ENCODE measurements around the gene HDAC4.

HDAC4 gene

DNA sequence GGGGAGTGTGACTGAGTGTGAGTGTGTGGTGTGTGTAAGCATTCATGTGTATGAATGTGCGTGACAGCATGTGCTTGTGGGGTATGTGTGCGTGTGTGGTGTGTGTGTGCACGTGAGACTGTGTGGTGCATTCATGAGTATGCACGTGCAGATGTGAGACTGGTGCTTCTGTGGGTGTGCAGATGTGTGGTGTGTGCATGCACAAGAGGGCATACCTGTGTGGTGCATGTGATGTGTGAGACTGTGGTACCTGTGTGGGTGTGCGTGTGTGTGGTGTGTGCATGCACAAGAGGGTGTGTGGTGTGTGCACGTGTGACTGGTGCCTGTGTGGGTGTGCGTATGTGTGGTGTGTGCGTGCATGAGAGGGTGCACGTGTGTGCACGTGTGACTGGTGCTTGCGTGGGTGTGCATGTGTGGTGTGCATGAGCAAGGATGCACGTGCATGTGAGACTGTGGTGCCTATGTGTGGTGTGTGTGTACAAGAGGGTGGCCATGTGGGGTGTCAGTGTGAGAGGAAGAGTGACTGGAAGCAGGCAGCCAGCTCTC is 339.6 kb downstream of the HDAC4 start:
- no peak for DNase-seq

DNA sequence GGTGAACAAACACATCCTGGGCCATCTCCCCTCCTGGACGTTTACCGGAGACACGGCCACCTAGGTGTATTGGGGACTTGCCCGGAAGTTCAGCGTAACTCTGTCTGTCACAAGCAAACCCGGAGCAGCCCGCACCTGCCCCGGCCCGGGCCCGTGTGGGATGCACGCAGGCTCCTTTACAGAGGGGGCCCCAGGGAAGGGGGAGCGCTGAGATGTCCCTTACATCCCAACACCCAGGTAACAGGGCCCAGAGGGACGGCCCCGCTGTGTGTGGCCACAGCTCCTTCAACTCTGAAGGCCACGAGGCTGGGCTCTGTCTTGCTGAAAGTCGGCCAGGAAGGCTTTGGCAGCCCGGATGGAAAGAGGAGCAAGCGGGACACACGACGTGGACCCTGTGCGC is 340.1 kb downstream of the HDAC4 start:
- DNase-seq = no peak

DNA sequence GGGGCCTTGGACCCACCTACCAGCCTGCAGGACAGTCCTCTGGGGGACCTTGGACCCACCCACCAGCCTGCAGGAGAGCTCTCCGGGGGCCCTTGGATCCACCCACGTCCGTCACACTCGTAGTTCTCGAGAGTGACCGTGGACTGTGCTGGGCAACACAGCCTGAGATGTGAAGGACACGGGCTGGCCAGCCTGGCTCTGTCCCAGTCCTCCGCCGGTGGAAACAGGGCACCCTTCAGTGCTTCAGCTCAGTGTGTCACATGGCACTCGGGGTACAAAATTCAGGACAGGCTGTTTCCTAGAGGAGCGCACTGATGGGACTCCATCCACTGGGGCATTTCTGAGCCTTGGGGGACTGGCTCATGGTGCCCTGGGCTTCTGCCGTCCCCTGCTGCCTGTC is 341.0 kb downstream of the HDAC4 start:
- DNase-seq = peak in 2 of 56 donors; percentile 6 to 7

DNA sequence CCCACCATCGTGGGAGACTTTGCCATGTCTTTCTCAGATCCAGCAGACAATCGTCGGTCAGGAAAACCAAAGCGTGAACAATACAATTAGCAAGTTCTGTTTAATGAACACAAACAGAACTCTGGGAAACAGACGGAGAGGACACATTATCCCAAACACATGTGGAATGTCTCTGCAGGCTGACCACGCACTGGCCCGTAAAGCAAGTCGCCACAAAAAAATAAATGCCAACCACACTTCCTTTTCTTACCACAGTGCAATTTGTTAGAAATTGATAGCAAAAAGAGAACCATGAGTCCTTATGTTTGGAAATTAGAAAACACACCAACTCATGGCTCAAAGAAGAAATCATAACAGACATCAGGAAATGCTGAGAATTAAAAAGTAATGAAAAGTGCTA is 342.1 kb downstream of the HDAC4 start:
- no peak for DNase-seq

DNA sequence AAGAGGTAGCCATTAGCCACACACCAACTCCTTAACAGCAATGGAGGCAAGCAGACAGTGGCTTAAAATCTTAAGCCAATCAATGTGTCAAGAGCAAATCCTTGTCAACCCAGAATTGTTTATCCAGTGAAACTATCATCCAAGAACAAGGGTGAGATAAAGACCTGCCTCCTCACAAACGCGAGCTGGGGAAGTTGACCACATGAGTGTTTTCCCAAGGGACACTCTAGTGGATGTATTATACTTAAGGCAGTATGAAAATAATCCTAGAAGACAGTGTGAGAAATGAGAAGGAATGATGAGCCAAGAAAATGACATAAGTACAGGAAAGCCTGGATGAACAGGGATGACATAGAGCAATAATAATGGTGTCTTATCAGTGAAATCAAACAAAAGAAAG is 343.3 kb downstream of the HDAC4 start:
- DNase-seq = no peak

DNA sequence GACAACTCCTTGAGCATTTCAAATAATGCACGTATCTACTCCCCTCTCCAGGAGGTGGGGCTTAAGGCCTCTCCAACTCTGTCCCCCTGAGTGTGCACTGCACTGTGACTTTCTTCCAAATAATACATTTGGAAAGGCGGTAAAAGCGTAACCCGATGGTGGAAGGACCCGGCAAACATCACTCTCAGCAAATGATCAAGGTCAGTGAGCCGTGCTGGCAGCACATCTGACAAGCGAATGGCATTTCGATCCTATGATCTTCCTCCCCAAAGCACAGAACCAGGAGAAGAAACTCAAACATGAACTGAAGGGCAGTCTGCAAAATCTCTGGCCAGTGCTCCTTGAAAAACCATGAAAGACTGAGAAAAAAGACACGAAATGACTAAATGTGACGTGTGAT is 344.2 kb downstream of the HDAC4 start:
- DNase-seq = no peak

DNA sequence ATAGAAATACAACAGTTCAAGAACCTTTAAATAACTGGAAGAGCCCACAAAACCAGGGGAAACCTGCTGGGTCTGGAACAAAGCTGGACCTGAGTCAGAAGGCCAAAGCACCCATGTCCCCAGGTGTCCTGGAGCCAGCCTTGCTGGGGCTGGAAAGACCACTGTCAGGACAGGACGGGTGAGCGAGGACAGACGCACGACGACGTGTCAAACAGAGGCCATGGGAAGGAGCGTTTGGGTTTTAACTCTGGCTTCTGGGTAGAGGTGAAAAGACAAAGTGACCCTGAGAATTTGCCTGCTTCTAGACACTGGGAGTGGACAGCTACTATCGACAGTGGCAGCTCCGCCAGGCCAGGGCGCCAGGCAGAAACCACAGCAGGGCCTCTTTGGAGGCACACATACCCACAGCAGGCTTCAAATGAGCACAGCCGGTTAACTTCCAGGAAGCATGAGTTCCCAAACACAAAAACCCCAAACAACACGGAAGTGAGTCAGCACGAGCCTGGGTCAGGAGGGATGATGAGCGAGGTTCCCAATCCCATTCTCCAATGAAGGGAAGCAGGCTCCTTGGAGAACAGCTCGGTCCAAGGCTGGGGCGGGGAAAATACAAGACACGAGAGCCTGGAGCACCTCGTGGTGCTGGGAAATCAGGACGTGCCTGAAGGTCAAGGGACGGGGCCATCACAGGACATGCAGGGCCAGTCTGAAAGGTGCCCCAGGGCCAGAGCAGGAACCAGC is 344.9 kb downstream of the HDAC4 start:
- no peak for DNase-seq

DNA sequence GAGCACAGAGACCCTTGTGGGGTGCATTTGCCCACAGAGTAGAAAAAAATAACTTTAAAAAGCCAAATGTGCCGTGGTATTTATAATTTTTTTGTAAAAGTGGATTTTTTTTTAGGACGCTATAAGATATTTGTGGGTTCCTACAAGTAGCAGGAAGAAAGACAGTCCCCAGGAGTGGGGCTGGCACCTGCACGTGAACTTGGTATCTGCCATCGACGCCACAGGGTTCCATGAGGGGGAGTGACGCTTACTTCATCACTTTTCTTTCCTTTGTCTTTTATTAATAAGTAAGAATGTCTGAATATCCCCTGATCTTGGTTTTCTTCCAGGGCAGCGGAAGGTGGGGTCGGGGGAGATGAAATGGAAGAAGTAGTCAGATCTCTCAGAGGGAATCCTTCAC is 345.9 kb downstream of the HDAC4 start:
- no peak for DNase-seq

DNA sequence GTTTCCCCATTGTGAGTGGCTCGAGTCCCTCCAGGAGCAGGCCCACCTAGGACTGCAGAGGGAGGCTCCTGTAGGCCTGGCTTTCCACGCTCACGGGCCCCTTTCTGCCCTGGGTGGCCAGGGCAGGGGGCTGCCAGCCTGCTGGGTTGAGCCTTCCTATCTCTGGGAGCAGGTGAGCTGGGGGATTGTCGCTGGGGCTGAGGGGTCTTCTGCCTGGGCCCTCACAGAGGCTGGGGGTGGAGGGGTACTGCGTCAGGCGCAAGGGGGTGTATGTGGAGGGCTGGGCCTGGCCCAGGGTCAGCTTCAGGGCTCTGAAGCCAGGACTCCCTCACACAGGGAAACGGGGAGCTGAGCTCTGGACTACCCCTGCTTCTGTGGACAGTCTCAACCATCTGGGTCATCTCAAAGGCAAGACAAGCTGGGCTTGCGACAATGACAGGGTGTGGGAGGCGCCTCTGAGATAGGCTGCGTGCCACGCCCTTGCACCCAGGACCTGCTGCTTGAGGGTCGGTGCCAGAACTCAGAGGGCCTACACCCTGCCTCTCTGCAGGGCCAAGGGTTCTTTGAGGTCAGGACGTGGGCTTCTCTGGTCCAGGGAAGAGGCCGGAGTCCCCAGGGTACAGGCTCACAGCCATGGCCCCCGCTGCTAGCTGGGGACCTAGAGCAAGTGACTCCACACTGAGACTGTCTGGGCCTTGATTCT is 346.9 kb downstream of the HDAC4 start:
- DNase-seq = no peak

DNA sequence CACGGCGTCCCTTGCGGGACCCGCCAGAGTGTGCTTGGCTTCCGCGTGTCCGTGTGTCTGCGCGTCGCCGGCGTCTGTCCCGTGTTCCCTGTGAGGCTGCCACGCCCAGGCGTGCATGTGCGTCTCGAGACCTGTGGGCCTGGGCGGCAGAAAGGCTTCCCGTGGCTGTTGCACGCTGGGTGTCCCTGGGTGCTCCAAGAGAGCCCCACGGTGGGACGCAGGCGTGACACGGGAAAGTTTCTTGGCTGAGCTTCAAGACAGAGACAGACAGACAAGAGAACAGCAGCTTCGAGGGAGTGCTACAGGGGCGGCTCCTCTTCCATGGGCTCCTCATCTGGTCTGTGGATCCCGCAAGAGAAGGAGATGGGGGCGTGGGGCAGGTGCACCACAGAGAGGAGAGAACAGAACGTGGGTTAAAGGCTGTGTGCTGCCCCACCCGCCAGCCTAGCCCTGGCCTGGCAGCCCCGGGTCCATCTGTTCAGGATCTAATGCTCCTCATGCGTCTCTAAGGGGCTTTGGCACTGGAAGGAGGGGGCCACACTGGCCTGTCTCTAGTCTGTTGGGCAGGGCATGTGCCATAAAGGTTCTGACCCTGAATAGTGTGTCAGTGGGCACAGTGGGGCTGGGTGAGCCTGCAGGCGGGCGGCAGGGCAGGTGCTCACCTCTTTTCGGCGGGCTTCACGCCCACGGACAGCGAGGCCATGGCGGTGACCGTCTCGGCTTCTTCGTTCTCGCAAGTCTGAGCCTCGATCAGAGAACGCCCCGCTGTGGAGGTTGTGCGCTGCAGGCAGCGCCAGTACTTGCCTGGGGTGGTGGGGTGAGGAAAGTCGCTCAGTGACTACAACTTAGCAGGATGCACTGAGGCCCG is 347.8 kb downstream of the HDAC4 start:
- DNase-seq = no peak

DNA sequence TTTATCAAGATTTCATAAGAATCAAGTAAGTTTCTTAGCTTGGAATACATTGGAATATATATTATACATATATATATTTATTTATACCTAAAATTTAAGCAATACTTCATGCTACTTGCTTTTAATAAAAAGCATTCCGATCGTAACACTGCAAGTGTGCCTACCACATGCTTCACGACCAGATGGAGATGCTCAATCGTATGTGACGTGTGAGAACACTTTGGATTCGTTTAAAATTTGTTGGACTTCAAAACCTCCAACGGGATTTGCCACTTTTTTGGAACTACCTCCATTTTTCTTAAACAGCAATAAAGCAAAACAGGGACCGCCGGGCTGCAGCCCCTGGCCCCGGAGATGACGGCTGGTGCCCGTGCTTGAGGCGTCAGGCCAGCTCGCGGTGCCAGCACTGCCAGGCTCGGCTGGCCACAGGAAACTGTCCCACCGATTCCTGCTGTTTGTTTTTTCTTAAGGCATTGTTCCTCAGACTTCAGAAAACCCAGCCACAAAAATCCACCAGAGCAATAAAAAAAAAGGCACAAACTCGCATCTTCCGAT is 348.9 kb downstream of the HDAC4 start:
- DNase-seq = no peak

DNA sequence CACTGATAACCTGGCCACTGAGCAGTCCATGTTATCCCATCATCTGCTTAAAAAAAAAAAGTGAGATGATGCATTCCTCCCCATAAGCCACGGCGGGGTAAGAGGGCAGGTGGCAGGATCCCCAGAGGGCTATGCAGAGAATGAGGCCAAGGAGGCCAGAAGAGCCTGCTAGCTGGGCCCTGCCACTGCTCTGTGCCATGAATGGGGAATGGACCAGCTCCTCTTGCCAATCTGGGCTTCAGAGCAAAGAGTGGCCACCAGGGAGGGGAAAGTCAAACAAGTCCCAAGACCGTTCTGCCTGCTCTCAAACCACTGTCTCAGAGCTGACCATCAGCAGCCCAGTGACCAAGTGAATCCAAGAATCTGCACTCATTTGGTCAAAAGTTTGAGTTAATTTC is 350.6 kb downstream of the HDAC4 start:
- no peak for DNase-seq

DNA sequence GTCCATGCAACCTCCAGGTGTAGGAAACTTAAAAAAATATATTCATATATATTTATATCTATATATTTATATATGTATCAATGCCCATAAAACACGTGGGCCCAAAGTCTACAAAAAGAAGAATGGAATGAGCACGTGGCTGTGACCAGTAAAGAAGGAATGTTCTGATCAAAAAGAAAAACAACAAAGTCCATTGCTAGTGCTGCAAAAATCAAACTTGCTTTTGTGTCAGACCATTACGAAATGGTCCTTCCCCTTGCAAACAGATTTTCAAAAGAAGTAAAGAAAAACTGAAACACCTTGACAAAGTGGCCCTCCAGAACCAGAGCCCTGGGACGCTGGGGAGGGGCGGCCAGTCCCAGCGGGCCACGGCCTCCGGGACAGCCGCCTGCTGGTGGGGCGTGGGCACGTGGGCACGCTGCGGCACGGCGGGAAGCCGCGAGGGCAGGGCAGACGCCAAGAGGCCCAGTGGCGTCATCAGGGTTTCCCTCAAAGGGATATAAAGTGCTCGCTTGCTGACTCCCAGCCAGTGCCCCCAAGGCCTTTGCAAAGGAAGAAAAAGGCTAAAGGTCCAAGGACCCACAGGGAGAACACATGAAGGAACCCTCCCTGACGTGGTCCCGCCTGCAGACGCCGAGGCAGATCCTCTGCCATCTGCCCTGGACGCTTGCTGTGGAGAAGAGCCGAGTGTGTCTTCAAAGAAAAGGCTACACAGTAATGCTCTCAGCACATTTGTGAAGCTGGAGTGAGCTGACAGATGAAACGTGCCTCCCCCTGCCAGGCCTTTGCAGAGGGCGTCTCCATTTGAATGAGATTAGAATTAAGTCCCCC is 351.2 kb downstream of the HDAC4 start:
- DNase-seq = no peak

DNA sequence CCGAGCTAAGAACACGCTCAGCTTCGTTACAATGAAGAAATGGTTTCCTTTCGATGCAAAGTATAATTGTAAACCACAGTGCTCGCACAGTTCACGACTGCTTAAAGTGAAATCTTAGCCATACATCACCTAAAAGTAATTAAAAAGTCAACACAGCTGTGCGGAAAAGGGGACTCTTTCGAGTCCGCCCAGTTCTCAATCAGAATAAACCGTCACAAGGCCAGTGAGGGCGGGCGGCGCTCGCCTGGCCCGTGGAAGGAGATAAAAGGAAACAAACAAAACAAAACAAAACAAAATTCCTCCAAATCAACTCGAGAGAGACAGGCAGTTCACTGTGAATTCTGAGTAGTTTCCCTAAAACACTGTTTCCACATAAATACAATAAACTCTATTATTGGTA is 352.1 kb downstream of the HDAC4 start:
- DNase-seq = no peak

DNA sequence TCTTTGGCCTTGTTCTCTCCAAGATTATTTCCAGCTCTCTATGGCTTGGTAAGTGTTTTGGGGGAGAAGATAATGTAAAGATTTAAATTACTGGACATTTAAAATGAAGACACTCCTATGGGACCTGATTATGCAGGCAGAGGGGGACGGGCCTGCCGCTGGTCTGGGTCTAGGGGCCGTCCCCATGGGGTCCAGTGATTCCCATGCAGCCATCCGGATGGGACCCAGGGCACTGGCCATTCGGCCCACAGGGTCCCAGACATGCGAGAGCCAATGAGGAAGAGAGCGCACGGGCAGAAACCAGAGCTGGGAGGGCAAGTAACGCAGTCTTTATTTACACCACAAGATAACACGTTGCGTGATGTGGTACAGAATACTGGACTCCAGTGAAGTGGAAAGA is 353.0 kb downstream of the HDAC4 start:
- no peak for DNase-seq

DNA sequence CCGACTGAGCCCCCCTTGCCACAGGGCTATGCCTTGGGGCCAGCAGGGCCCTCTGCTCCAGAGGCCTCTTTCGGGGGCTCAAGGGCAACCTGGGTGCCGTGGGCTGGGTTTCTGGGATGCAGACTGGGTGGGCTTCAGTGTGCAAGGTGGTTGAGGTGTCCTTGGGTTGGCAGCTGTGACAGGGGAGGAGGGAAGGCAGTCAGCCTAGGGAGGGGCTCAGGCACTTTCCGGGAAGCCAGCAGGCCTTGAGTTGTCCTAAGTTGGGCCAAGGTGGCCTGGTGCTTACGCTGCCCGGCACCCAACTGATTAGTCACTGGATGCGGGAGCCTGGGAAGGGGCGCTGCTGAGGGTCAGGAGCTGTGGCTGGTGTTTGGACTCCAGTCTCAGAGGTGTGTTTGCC is 353.4 kb downstream of the HDAC4 start:
- DNase-seq = no peak

DNA sequence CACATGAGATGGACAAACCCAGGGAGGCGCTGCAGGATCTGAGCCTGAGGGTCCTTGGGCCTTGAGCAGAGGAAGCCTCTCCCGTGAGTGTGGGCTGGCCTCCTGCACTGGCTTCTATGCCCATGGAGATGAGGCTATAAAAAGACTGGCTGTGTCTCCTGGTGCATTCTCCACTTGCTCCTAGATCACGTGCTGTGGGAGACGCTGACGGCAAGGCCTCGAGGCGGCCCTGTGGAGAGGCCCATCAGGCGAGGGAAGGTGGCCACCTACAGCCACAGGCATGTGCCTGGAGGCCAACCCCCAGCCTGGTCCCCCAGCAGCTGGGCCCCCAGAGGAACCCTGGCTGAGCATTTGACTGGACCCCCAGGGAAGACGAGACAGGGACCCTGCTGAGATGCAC is 354.0 kb downstream of the HDAC4 start:
- no peak for DNase-seq

DNA sequence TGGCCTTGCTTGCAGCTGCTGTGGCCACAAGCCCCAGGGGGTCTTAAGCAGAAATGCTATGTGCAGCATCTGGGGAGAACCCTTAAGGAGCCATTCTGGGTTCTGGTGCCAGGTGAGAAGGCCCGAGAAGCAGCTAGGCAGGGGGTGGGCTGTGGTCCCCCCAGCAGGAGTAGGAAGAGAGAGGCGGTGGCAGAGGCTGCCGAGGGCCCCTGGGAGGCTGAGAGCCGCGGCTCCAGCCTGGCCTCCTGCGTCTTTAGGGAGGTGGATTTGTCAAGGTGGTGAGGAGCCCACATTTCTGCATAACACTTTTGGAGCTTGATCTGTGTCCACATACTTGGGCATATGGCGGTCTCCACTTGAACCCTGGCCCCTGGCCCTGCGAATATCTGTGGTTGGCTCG is 356.5 kb downstream of the HDAC4 start:
- DNase-seq = no peak

DNA sequence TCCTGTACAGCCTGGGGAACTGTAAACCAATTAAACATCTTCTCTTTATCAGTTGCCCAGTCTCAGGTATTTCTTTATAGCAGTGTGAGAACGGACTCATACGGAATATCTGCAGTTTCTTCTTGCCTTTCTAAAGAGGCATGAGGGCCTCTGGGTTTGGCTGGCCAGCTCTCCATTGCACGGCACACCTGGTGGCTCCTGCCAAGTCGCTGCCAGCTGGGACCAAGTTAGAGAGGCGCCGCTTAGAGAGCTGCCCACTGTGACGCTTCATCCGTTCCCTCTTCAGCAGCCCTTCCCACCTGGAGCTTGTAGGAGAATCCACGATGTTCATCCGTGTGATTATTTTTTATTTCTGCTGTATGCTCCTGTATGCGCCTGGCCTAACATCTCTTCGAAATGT is 357.5 kb downstream of the HDAC4 start:
- no peak for DNase-seq

DNA sequence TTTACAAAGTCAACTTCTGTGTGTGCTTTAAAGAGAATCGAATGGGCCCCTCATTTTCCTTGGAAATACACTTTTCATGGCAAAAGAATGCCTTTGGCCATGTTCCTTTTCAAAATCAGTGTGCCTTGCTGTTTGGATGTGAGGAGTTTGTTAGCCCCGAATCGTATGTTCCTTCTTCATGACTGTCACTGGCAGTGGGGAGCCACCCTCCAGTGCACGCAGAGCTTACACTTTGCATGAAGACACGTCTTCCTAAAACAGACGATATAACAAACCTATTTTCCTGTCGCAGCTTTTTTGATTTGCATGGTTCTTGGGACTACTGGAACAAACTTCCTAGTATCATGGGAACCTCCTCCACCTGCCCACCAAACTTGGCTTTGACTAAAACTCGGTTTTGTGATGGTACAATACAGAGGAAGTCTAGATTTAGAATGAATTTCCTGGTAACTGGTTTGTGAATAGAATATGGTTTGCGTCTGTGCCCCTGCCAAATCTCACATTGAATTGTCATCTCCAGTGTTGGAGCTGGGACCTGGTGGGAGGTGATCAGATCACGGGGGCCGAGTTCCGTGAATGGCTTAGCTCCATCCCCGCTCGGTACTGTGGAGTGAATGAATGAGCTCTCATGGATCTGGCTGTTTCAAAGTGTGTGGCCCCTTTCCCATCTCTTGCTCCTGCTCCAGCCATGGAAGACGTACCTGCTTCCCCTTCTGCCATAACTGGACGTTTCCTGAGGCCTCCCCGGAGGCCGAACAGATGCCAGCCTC is 358.1 kb downstream of the HDAC4 start:
- no peak for DNase-seq

Measured in nucleus accumbens (tissue), 56 donors.